Measurements from ENCODE around the gene INTS2. TPM values are rescaled to one million over a fixed set of nuclear protein-coding genes. Genes with fewer than 3 reads are reported as not detected.
"Not testable (repeated sequence)": the region's sequence is repeated elsewhere in the genome, so short reads cannot be mapped to it uniquely, and the experiment has no call there.

Gene INTS2
- total RNA-seq, 5 donors from 2014 or later (not counting 1 experiment from before 2014, with no cell fraction given), result 15.2 to 21.2 (median 16.9) TPM

DNA sequence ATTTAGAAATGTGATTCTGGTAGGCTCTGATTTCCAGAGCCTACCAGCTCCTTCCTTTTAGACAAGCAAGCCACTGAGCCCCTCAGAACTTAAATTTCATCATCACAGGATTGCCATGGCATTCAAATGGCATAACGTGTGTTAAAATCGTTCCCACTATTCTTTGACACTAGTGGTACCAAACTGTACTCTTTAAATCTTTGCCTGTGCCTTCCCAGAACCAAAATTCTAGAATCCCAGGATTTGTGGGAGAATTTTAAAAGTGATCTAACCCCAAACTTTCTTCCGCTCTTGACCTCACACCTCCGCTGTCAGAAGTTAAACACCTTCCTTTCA, 287 bp upstream of the INTS2 start:
- CTCF ChIA-PET, result no interaction called here
- no CpG with 5 or more reads among the region's 4 CpGs for WGBS (ENCODE audit: insufficient coverage)
- POLR2A ChIA-PET, result interaction anchor here in 1 of 2 donors (0.6 kb wide), 1 partner anchor 91 kb away, joined by 3 read pairs; no protein-coding TSS in a partner anchor
- Mint-ChIP-seq H3K9me3 (no peaks in the 10 kb centered on the region), H3K4me1 (peaks cover 21 to 22% (median 21%) of the 10 kb centered on the region in 3 donors), H3K36me3 (peaks cover 5% of the 10 kb centered on the region), H3K27me3 (peaks cover 4% of the 10 kb centered on the region in 2 donors), H3K4me3 (peak overlapping the region; percentile 87 to 92 (median 90)), H3K27ac (peak overlapping the region; percentile 95)
- peaks cover 0 to 8% of the 10 kb centered on the region in 2 experiments for H3K27me3 ChIP-seq (replicated peaks in 1 of 2; ENCODE audit: control insufficient read depth in 2 of 2, extremely low read depth in 1 of 2, insufficient read depth in 2 of 2, low read length in 1 of 2)
- H3K27ac ChIP-seq (ENCODE audit: low read length), result peak overlapping the region; percentile 80
- H3K36me3 ChIP-seq (ENCODE audit: control insufficient read depth in 2 of 2, extremely low read depth in 1 of 2, insufficient read depth in 1 of 2, low read length in 1 of 2), result peaks cover 0 to 13% of the 10 kb centered on the region in 2 donors
- ATAC-seq (replicated peaks in 1 of 4) (no peak), DNase-seq (no peak)
- H3K4me1 ChIP-seq (ENCODE audit: control insufficient read depth in 1 of 2, extremely low read depth in 1 of 2, insufficient read depth in 2 of 2, low read length in 2 of 2), result peaks cover 10 to 16% of the 10 kb centered on the region in 2 experiments
- H3K9me3 ChIP-seq, result no peaks in the 10 kb centered on the region
- H3K4me3 ChIP-seq (ENCODE audit: control insufficient read depth in 1 of 2, extremely low read depth in 1 of 2, low read length in 1 of 2), result peak overlapping the region; percentile 80 to 81

DNA sequence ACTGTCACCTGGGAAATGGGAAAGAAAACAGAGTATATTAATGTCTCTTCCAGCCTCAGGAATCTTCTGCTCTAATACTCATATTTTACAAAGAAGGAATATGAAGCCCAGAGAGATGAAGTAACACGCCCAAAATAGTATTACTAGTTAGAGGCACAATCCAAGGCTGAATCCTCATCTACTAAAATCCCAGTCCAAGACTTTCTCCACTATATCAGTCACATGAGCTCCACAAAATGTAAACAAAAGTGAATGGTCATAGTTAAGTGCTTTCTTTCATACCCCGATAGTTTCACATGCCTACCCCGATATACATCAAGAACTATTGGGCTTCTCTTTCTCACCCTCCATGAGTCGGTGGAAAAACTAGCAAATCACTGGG, 965 bp downstream of the INTS2 start:
- no peaks in the 10 kb centered on the region for H3K9me3 ChIP-seq
- H3K27ac ChIP-seq (ENCODE audit: low read length), result peak overlapping the region; percentile 80
- WGBS (ENCODE audit: insufficient coverage), result 13% methylated on average over 3 of the region's 4 CpGs
- peaks cover 0 to 16% of the 10 kb centered on the region in 2 donors for H3K36me3 ChIP-seq (ENCODE audit: control insufficient read depth in 2 of 2, extremely low read depth in 1 of 2, insufficient read depth in 1 of 2, low read length in 1 of 2)
- DNase-seq (no peak), ATAC-seq (replicated peaks in 1 of 4) (no peak)
- peak overlapping the region; percentile 80 to 81 for H3K4me3 ChIP-seq (ENCODE audit: control insufficient read depth in 1 of 2, extremely low read depth in 1 of 2, low read length in 1 of 2)
- CTCF ChIA-PET, result no interaction called here
- Mint-ChIP-seq H3K27ac (peak overlapping the region; percentile 95), H3K9me3 (no peaks in the 10 kb centered on the region), H3K4me1 (peaks cover 21 to 22% (median 21%) of the 10 kb centered on the region in 3 donors), H3K27me3 (peaks cover 4% of the 10 kb centered on the region in 2 donors), H3K4me3 (peak overlapping the region; percentile 87 to 92 (median 90)), H3K36me3 (peaks cover 10% of the 10 kb centered on the region)
- POLR2A ChIA-PET, result no interaction called here
- H3K27me3 ChIP-seq (replicated peaks in 1 of 2; ENCODE audit: control insufficient read depth in 2 of 2, extremely low read depth in 1 of 2, insufficient read depth in 2 of 2, low read length in 1 of 2), result peaks cover 0 to 5% of the 10 kb centered on the region in 2 experiments
- H3K4me1 ChIP-seq (ENCODE audit: control insufficient read depth in 1 of 2, extremely low read depth in 1 of 2, insufficient read depth in 2 of 2, low read length in 2 of 2), result peaks cover 10 to 16% of the 10 kb centered on the region in 2 experiments

DNA sequence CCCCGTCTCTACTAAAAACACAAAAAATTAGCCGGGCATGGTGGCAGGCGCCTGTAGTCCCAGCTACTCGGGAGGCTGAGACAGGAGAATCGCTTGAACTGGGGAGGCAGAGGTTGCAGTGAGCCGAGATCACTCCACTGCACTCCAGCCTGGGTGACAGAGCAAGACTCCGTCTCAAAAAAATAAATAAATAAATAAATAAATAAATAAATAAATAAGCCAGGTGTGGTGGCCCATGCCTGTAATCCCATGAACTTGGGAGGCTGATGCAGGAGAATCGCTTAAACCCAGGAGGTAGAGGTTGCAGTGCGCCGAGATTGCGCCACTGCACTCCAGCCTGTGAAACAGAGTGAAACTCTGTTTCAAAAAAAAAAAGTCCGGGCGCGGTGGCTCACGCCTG, 12.6 kb downstream of the INTS2 start:
- H3K36me3 ChIP-seq (ENCODE audit: control insufficient read depth in 2 of 2, extremely low read depth in 1 of 2, insufficient read depth in 1 of 2, low read length in 1 of 2), result peaks cover 11 to 42% of the 10 kb centered on the region in 2 donors
- H3K4me1 ChIP-seq (ENCODE audit: control insufficient read depth in 1 of 2, extremely low read depth in 1 of 2, insufficient read depth in 2 of 2, low read length in 2 of 2); H3K27me3 ChIP-seq (replicated peaks in 1 of 2; ENCODE audit: control insufficient read depth in 2 of 2, extremely low read depth in 1 of 2, insufficient read depth in 2 of 2, low read length in 1 of 2); ATAC-seq (replicated peaks in 1 of 4); H3K4me3 ChIP-seq (ENCODE audit: control insufficient read depth in 1 of 2, extremely low read depth in 1 of 2, low read length in 1 of 2); POLR2A ChIA-PET; DNase-seq; CTCF ChIA-PET; H3K27ac Mint-ChIP-seq; H3K4me1 Mint-ChIP-seq; H3K9me3 Mint-ChIP-seq; H3K27ac ChIP-seq (ENCODE audit: low read length); H3K27me3 Mint-ChIP-seq; H3K4me3 Mint-ChIP-seq; H3K9me3 ChIP-seq: not testable (repeated sequence)
- peaks cover 44% of the 10 kb centered on the region for H3K36me3 Mint-ChIP-seq
- 100% methylated on average over 4 of the region's 15 CpGs for WGBS (ENCODE audit: insufficient coverage)

DNA sequence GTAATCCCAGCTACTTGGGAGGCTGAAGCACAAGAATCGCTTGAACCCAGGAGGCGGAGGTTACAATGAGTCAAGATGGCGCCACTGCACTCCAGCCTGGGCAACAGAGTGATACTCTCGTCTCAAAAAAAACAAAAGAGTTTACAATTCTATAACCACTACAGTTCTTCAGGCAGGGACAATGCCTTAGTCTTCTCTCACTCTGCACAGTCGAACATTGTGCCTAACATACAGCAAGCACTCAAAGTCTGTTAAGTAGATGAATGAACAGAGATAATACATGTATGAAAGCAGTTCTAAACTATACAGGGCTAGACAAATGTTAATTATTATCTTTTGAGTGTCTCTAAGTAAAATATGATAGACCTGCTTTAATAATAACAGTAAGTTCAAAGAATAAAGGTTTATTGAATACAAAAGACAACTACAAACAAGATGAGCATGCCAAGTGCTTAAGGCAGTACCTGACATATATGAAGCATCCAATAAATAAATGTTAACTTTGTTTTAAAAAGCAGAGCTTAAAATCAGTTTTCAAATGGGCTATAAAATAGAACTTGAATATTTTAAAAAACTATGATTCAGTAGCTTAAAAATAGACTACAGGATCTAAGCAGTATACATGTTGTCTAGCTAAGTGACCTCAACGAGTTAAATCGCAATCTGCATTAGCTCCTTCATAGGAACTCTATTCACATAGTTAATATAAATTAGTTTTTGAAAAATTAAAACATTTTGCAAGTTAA, 19.3 kb downstream of the INTS2 start:
- WGBS (ENCODE audit: insufficient coverage), result 97% methylated on average over 4 of the region's 7 CpGs
- no peak overlapping the region for H3K4me3 Mint-ChIP-seq
- H3K27me3 ChIP-seq (replicated peaks in 1 of 2; ENCODE audit: control insufficient read depth in 2 of 2, extremely low read depth in 1 of 2, insufficient read depth in 2 of 2, low read length in 1 of 2), result no peaks in the 10 kb centered on the region
- H3K4me1 Mint-ChIP-seq, result peaks cover 0 to 6% (median 4%) of the 10 kb centered on the region in 3 donors
- ATAC-seq (replicated peaks in 1 of 4) (no peak), DNase-seq (no peak)
- no peaks in the 10 kb centered on the region for H3K27me3 Mint-ChIP-seq
- H3K36me3 ChIP-seq (ENCODE audit: control insufficient read depth in 2 of 2, extremely low read depth in 1 of 2, insufficient read depth in 1 of 2, low read length in 1 of 2), result peaks cover 6 to 42% of the 10 kb centered on the region in 2 donors
- H3K27ac ChIP-seq (ENCODE audit: low read length), result no peak overlapping the region
- no peak overlapping the region for H3K27ac Mint-ChIP-seq
- H3K9me3 Mint-ChIP-seq, result no peaks in the 10 kb centered on the region
- peaks cover 0 to 4% of the 10 kb centered on the region in 2 experiments for H3K4me1 ChIP-seq (ENCODE audit: control insufficient read depth in 1 of 2, extremely low read depth in 1 of 2, insufficient read depth in 2 of 2, low read length in 2 of 2)
- no peaks in the 10 kb centered on the region for H3K9me3 ChIP-seq
- ChIA-PET CTCF (no interaction called here), POLR2A (no interaction called here)
- H3K36me3 Mint-ChIP-seq, result peaks cover 35% of the 10 kb centered on the region
- H3K4me3 ChIP-seq (ENCODE audit: control insufficient read depth in 1 of 2, extremely low read depth in 1 of 2, low read length in 1 of 2), result no peak overlapping the region

DNA sequence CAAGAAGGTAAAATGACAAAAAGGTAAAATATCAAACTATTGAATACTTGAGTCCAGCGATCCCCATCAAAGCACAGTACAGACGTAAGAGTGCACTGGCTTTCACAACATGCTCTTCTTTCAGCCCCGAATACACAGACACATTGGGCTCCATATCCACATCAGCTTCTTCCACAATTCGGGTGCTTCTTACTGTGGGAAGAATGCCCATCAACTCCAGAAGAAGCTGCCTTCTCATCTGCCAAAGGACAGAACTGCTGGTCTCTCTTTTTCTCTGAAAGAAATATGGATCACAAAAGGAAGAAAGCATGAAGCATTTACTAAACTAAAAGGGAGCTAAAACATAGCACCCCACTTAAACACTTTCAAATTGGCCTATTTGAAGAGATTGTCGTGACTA, 20.4 kb downstream of the INTS2 start:
- ChIA-PET CTCF (interaction anchor here in 1 of 2 donors (0.7 kb wide), 1 partner anchor 272 kb away, joined by 5 read pairs; no protein-coding TSS in a partner anchor), POLR2A (interaction anchor here in 1 of 2 donors (0.6 kb wide), 1 partner anchor 550 kb away, joined by 6 read pairs; no protein-coding TSS in a partner anchor)
- DNase-seq (no peak), ATAC-seq (replicated peaks in 1 of 4) (no peak)
- WGBS (ENCODE audit: insufficient coverage), result 91% methylated on average over 4 of the region's 5 CpGs
- H3K36me3 ChIP-seq (ENCODE audit: control insufficient read depth in 2 of 2, extremely low read depth in 1 of 2, insufficient read depth in 1 of 2, low read length in 1 of 2), result peaks cover 6 to 48% of the 10 kb centered on the region in 2 donors
- no peak overlapping the region for H3K27ac ChIP-seq (ENCODE audit: low read length)
- Mint-ChIP-seq H3K4me3 (no peak overlapping the region), H3K4me1 (peaks cover 0 to 10% (median 4%) of the 10 kb centered on the region in 3 donors), H3K9me3 (no peaks in the 10 kb centered on the region), H3K36me3 (peaks cover 42% of the 10 kb centered on the region), H3K27me3 (no peaks in the 10 kb centered on the region), H3K27ac (peak overlapping the region; percentile 13 to 34)
- peaks cover 0 to 4% of the 10 kb centered on the region in 2 experiments for H3K4me1 ChIP-seq (ENCODE audit: control insufficient read depth in 1 of 2, extremely low read depth in 1 of 2, insufficient read depth in 2 of 2, low read length in 2 of 2)
- H3K9me3 ChIP-seq, result no peaks in the 10 kb centered on the region
- no peaks in the 10 kb centered on the region for H3K27me3 ChIP-seq (replicated peaks in 1 of 2; ENCODE audit: control insufficient read depth in 2 of 2, extremely low read depth in 1 of 2, insufficient read depth in 2 of 2, low read length in 1 of 2)
- H3K4me3 ChIP-seq (ENCODE audit: control insufficient read depth in 1 of 2, extremely low read depth in 1 of 2, low read length in 1 of 2), result no peak overlapping the region

DNA sequence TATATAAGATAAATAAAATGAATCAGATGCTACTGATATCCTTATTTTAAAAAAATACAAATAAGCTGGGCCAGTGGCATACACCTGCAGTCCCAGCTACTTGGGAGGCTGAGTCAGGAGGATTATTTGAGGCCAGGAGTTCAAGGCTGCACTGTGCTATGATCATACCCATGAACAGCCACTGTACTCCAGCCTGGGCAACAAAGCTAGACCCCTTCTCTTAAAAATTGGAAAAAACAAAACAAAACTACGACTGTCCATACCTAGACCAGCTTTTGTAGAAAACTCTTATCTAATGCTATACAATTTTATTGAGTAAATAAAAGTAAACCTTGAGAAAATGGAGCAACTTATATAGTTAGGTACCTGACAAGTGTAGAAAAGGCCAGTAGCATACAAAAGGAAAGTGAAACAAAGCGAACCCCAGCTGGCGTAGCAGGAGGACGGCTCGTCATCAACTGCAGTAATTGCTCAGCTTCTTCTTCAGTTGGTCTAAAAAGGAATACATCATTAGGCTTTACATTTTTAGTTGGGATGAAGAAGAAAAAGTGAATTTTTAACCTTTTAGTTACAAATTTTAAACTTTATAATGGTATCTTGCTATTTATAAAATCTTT, 23.6 kb downstream of the INTS2 start:
- Histone ChIP-seq H3K27ac (ENCODE audit: low read length) (peak overlapping the region; percentile 82), H3K4me3 (ENCODE audit: control insufficient read depth in 1 of 2, extremely low read depth in 1 of 2, low read length in 1 of 2) (peak overlapping the region in 1 of 2 donors; percentile 33), H3K9me3 (no peaks in the 10 kb centered on the region), H3K27me3 (replicated peaks in 1 of 2; ENCODE audit: control insufficient read depth in 2 of 2, extremely low read depth in 1 of 2, insufficient read depth in 2 of 2, low read length in 1 of 2) (no peaks in the 10 kb centered on the region), H3K4me1 (ENCODE audit: control insufficient read depth in 1 of 2, extremely low read depth in 1 of 2, insufficient read depth in 2 of 2, low read length in 2 of 2) (peaks cover 0 to 4% of the 10 kb centered on the region in 2 experiments), H3K36me3 (ENCODE audit: control insufficient read depth in 2 of 2, extremely low read depth in 1 of 2, insufficient read depth in 1 of 2, low read length in 1 of 2) (peaks cover 3 to 38% of the 10 kb centered on the region in 2 donors)
- no peaks in the 10 kb centered on the region for H3K9me3 Mint-ChIP-seq
- H3K36me3 Mint-ChIP-seq, result peaks cover 43% of the 10 kb centered on the region
- H3K4me3 Mint-ChIP-seq, result peak overlapping the region; percentile 8 to 68 (median 63)
- no peaks in the 10 kb centered on the region for H3K27me3 Mint-ChIP-seq
- DNase-seq (peak in 30 of 35 experiments; percentile 10 to 72 (median 22)), ATAC-seq (replicated peaks in 1 of 4) (peak in 3 of 4 experiments; percentile 73 to 77 (median 77))
- peak overlapping the region; percentile 85 to 87 for H3K27ac Mint-ChIP-seq
- POLR2A ChIA-PET, result interaction anchor here in 1 of 2 donors (0.5 to 0.8 kb wide), 2 partner anchors 15 to 162 kb away, joined by 3 to 4 read pairs; no protein-coding TSS in a partner anchor
- CTCF ChIA-PET, result interaction anchor here in 1 of 2 donors (0.7 to 1.4 kb wide), 3 partner anchors 41 to 584 kb away, joined by 3 to 4 read pairs (median 4); partner anchors contain the start of gene BRIP1
- no CpG with 5 or more reads among the region's 5 CpGs for WGBS (ENCODE audit: insufficient coverage)
- peaks cover 0 to 10% (median 4%) of the 10 kb centered on the region in 3 donors for H3K4me1 Mint-ChIP-seq

Measured in T-cell (primary cell).